Activated CD4-positive, alpha-beta T cell treated with anti-CD3 and anti-CD28 coated beads, Interleukin-2, amount 10 ng/mL, durations not matched to agents 7 days and 5 days (primary cell): ENCODE measurements around the gene ABR. TPM values are rescaled to one million over a fixed set of nuclear protein-coding genes. Genes with fewer than 3 reads are reported as not detected.
"Not testable (repeated sequence)": the region's sequence is repeated elsewhere in the genome, so short reads cannot be mapped to it uniquely, and the experiment has no call there.

Source experiments
- CTCF ChIA-PET: fragments of 350-600 bp; sonication (Branson Sonifier 250); formaldehyde crosslinking; loops from one replicate; lab custom pipeline; 2021; ENCODE audit warnings: antibody characterized with exemption; lab: Charles Lee
- POLR2A ChIA-PET: fragments of 350-600 bp; sonication (Branson Sonifier 250); formaldehyde crosslinking; loops from one replicate; lab custom pipeline; 2021; ENCODE audit warnings: antibody characterized with exemption; lab: Charles Lee
- DNase-seq: peaks from one replicate; pipeline ENCODE4 v3.0.0-alpha.2; 2020
- H3K27ac Mint-ChIP-seq: one replicate; pipeline ENCODE4 v1.8.0; 2021; ENCODE audit warnings: mild to moderate bottlenecking, moderate library complexity, mixed read lengths
- H3K27me3 Mint-ChIP-seq: one replicate; pipeline ENCODE4 v1.8.0; 2021; ENCODE audit warnings: mixed read lengths
- H3K36me3 Mint-ChIP-seq: one replicate; pipeline ENCODE4 v1.8.0; 2021; ENCODE audit warnings: low read depth, mixed read lengths
- H3K4me1 Mint-ChIP-seq: one replicate; pipeline ENCODE4 v1.8.0; 2021; ENCODE audit warnings: mixed read lengths
- H3K4me3 Mint-ChIP-seq: one replicate; pipeline ENCODE4 v1.8.0; 2021; ENCODE audit warnings: mild to moderate bottlenecking, moderate library complexity, mixed read lengths
- H3K9me3 Mint-ChIP-seq: one replicate; pipeline ENCODE4 v1.8.0; 2021; ENCODE audit warnings: mixed read lengths
- total RNA-seq, 2 experiments: library from RNA; stranded (reverse); gene quantifications; one replicate each; pipeline ENCODE4 v1.2.3, GENCODE V29; 2021

Gene ABR
- total RNA-seq, 2 experiments from 2014 or later, result 145 to 163 TPM

DNA sequence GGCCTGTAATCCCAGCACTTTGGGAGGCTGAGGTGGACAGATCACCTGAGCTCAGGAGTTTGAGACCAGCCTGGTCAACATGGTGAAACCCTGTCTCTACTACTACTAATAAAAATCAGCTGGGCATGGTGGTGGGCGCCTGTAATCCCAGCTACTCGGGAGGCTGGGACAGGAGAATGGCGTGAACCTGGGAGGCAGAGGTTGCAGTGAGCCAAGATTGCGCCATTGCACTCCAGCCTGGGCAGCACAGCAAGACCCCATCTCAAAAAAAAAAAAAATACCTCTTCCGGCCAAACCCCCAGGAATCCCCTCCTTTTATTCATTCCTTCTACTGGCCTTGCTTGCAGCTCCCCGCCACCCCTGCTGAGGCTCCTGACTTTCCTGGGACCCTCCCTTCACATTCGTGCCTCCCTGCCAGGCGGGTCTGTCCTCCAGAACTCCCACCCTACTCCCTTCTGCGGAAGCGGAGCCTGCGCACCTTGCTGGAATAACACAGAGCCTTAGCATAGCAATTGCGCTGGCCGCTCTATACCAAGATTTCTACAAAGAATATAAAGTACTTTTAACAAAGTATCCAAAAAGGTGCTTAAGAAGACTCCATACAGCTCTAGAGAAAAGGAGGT, 135.3 kb downstream of the ABR start:
- peaks cover 22% of the 10 kb centered on the region for H3K36me3 Mint-ChIP-seq
- H3K4me3 Mint-ChIP-seq, H3K27me3 Mint-ChIP-seq, DNase-seq, H3K4me1 Mint-ChIP-seq, H3K27ac Mint-ChIP-seq, POLR2A ChIA-PET, H3K9me3 Mint-ChIP-seq: not testable (repeated sequence)
- CTCF ChIA-PET, result interaction anchor here (0.5 kb wide), 1 partner anchor 360 kb away, joined by 3 read pairs; no protein-coding TSS in a partner anchor

DNA sequence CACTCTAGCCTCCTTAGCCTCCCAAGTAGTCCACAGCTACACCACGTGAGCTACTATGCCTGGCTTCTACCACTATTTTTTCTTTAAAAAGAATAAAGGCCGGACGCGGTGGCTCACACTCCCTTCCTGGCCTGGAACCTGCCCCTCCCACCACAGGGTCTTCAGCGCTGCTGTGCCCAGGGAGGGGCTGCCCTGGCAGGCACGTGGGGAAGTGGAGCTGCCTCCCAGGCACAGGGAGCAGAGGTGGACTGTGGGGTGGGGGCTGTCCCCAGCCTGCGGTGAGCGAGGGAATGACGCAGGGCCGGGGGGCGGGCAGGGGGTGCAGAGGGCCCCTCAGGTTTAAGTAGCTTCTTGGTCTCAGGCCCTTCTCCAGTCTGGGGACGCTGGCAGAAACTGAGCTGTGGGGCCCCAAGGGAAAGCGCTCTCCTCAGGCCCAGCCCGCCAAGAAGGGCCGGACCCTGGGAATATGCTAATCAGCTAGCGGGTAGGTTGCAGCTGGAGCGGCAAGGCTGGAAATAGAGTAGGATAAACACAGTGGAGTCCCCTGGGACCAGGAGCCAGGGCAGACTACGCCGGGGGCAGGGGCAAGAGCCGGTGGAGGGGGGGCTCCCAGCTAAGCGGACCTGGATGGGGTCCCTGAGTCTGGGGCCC, 136.1 kb downstream of the ABR start:
- H3K9me3 Mint-ChIP-seq, result no peaks in the 10 kb centered on the region
- DNase-seq, result no peak
- ChIA-PET CTCF (interaction anchor here (0.5 kb wide), 1 partner anchor 360 kb away, joined by 3 read pairs; no protein-coding TSS in a partner anchor), POLR2A (no interaction called here)
- no peaks in the 10 kb centered on the region for H3K27me3 Mint-ChIP-seq
- H3K36me3 Mint-ChIP-seq, result peaks cover 21% of the 10 kb centered on the region
- H3K4me1 Mint-ChIP-seq, result no peaks in the 10 kb centered on the region
- H3K4me3 Mint-ChIP-seq, result no peak overlapping the region
- no peak overlapping the region for H3K27ac Mint-ChIP-seq

DNA sequence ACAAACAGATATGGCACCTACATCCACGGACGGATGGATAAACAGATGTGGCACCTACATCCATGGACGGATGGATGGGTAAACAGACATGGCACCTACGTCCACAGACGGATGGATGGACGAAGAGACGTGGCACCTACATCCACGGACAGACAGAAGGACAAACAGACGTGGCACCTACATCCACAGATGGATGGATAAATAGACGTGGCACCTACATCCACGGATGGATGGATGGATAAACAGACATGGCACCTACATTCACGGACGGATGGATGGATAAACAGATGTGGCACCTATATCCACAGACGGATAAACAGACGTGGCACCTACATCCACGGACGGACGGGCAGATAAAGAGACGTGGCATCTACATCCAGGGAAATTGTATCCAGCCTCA, 137.3 kb downstream of the ABR start:
- H3K4me1 Mint-ChIP-seq, result no peaks in the 10 kb centered on the region
- no peaks in the 10 kb centered on the region for H3K9me3 Mint-ChIP-seq
- ChIA-PET CTCF (no interaction called here), POLR2A (no interaction called here)
- no peak overlapping the region for H3K4me3 Mint-ChIP-seq
- DNase-seq, result no peak
- no peak overlapping the region for H3K27ac Mint-ChIP-seq
- H3K27me3 Mint-ChIP-seq, result no peaks in the 10 kb centered on the region
- H3K36me3 Mint-ChIP-seq, result peaks cover 26% of the 10 kb centered on the region

DNA sequence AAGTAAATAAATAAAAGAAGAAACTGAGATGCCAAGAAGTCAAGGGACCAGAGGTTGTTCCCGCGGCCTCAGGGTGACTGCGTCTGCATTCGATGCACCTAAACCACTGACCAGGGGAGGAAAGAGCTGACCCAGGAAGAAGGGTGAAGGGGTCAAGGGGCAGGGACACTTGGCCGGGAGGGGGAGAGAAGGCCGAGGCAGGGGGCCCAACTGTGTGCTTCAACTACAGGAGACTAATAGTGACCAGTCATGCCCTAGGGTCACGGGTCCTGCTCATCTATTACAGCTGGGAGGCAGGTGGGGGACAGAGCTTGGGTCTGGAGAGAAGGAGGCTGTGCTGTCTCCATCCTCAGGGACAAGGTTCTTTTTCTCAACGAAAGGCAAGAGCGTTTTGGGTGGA, 138.0 kb downstream of the ABR start:
- POLR2A ChIA-PET, result no interaction called here
- DNase-seq, result no peak
- H3K4me1 Mint-ChIP-seq, result no peaks in the 10 kb centered on the region
- H3K36me3 Mint-ChIP-seq, result peaks cover 26% of the 10 kb centered on the region
- H3K4me3 Mint-ChIP-seq, result no peak overlapping the region
- H3K27ac Mint-ChIP-seq, result no peak overlapping the region
- H3K9me3 Mint-ChIP-seq, result no peaks in the 10 kb centered on the region
- H3K27me3 Mint-ChIP-seq, result no peaks in the 10 kb centered on the region
- CTCF ChIA-PET, result no interaction called here

DNA sequence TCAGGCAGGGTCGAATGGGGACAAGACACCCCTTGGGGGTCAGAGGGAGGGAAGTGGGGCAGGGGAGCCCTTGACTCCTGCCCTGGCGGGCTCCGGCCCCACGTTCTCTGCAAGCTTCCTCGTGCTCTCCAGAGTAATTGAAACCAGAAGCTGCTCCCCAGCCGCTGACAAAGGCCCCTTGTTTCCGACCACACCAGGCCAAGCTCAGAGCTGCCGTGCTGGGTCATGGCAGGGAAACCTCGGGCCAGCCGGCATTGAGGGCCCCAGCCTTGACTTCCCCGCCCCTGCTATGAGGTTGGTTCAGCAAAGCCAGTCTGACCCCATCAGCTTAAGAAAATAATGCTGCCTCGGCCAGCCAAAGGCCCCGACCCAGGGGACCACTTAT, 139.6 kb downstream of the ABR start:
- H3K27me3 Mint-ChIP-seq, result no peaks in the 10 kb centered on the region
- H3K9me3 Mint-ChIP-seq, result no peaks in the 10 kb centered on the region
- H3K4me3 Mint-ChIP-seq, result no peak overlapping the region
- H3K27ac Mint-ChIP-seq, result no peak overlapping the region
- peaks cover 26% of the 10 kb centered on the region for H3K36me3 Mint-ChIP-seq
- H3K4me1 Mint-ChIP-seq, result no peaks in the 10 kb centered on the region
- POLR2A ChIA-PET, result no interaction called here
- no peak for DNase-seq
- CTCF ChIA-PET, result no interaction called here

DNA sequence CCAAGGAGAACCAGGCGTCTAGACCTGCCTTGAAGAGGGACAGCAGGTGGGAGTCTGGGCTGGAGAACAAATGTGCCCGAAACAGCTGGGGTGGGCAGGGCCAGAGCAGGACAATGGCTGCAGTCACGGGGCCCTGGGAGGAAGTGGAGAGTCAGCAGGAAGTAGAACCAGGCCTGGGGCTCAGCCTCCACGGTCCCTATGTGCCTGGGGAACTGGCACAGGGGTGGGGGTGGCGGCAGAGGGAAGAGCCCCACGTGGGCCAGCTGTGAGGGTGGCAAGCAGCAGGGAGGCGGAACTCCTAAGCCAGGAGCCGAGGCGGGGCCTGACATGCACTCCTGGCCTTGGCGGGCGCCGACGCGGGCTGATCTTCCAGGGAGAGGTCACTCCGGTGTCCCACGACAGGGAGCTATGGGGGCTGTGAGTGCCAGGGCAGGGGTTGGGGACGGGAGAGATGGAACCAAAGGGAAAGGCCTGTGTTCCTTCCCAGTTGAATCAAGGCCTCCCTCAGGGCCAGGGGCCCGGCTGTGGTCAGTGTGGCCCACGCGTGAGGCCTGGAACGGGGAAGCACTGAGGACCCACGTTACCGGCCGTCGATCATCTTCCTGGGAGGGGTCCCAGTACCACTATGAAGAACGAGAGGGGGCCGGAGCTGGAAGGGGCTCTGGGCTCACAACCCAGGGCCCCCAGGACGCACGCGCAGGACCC, 140.1 kb downstream of the ABR start:
- H3K4me1 Mint-ChIP-seq, result no peaks in the 10 kb centered on the region
- no peak overlapping the region for H3K4me3 Mint-ChIP-seq
- no peak for DNase-seq
- POLR2A ChIA-PET, result no interaction called here
- H3K9me3 Mint-ChIP-seq, result no peaks in the 10 kb centered on the region
- no peaks in the 10 kb centered on the region for H3K27me3 Mint-ChIP-seq
- CTCF ChIA-PET, result no interaction called here
- H3K27ac Mint-ChIP-seq, result no peak overlapping the region
- H3K36me3 Mint-ChIP-seq, result peaks cover 21% of the 10 kb centered on the region

DNA sequence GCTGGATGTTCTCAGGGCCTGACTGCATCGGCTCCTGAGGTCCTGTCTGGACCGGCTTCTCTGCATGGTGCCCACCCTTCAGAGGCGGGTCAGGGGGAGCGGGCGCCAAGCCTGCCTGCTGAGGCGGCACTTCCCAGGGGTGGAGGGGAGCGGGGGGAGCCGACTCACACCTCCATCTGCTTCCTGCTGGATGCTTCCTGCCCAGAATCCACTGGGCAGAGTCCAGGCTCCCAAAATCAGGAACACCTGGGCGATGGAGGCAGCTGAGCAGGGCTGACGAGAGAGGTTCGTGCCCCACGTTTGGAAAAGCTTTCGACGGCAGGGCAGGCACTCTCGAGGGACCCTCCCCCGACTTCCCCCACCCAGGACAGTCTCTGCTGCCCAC, 140.7 kb downstream of the ABR start:
- H3K27me3 Mint-ChIP-seq, result no peaks in the 10 kb centered on the region
- POLR2A ChIA-PET, result no interaction called here
- peaks cover 20% of the 10 kb centered on the region for H3K36me3 Mint-ChIP-seq
- no peak for DNase-seq
- CTCF ChIA-PET, result no interaction called here
- H3K4me3 Mint-ChIP-seq, result no peak overlapping the region
- H3K4me1 Mint-ChIP-seq, result no peaks in the 10 kb centered on the region
- H3K27ac Mint-ChIP-seq, result no peak overlapping the region
- H3K9me3 Mint-ChIP-seq, result no peaks in the 10 kb centered on the region

DNA sequence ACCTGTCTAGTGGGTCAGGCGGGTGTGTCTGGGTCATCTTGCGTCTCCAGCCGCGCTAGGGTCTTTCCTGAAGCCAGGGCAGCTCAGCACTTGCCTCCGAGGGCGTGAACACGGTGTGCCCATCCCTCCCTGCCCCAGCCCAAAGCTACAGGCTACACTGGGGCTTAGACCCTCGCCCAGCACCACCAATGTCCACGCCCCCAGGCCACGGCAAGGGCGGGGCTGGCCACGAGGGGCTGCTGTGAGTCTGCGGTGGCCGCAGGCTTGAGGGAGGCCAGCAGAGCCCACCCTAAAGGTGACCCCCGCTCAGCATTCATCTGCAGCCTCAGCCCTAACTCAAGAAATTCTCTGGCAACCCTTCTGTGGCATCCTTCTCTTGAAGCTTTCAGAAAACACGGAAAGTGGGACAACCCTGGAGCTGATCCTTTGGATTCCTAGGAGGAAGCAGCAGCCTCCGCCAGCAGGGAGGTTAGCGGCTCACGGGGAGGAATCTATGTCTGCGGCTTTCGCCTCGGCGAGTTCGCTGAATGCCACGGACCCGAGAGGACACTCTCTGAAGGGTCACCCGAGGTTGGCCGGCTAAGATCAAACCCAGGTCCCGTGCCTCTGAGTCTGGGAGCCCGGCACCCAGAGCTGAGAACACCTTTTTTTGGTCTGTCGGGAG, 141.2 kb downstream of the ABR start:
- CTCF ChIA-PET, result no interaction called here
- Mint-ChIP-seq H3K9me3 (no peaks in the 10 kb centered on the region), H3K4me3 (no peak overlapping the region), H3K27me3 (no peaks in the 10 kb centered on the region), H3K27ac (no peak overlapping the region), H3K4me1 (no peaks in the 10 kb centered on the region), H3K36me3 (peaks cover 21% of the 10 kb centered on the region)
- POLR2A ChIA-PET, result no interaction called here
- DNase-seq, result no peak

DNA sequence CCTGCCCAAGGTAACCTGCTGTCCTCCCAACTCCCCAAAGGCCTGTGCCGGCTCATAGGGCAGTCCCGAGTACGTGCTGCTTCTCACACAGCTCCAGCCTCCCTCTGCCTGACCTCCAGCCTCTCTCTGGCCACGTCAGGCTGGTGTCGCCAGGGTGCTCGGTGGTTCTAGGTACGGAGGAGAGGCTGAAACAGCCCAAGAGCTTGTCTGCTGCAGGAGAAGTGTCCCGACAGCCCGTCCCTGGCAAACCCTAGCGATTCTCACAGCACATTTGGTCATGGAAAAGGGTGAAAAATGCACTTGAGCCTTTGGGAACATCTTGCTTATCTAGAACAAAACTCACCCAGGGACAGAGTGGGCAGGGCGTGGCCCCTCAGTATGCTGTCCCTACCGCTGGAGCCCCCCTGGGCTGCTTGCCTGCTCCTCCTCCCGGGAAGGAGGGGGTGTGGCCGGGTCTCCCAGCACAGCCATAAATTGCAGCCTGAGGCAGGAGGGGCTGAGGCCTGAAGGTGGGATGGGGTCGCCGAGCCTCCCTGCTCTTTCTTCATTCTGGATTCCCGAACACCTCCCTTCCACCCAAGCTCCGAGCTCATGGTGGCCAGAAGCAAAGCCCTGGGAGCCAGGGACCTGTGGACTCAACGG, 142.4 kb downstream of the ABR start:
- POLR2A ChIA-PET, result no interaction called here
- no peak for DNase-seq
- Mint-ChIP-seq H3K4me3 (no peak overlapping the region), H3K27ac (no peak overlapping the region), H3K27me3 (no peaks in the 10 kb centered on the region), H3K4me1 (no peaks in the 10 kb centered on the region), H3K36me3 (peaks cover 15% of the 10 kb centered on the region), H3K9me3 (no peaks in the 10 kb centered on the region)
- CTCF ChIA-PET, result interaction anchor here (1.0 kb wide), 1 partner anchor 8 kb away, joined by 3 read pairs; no protein-coding TSS in a partner anchor

DNA sequence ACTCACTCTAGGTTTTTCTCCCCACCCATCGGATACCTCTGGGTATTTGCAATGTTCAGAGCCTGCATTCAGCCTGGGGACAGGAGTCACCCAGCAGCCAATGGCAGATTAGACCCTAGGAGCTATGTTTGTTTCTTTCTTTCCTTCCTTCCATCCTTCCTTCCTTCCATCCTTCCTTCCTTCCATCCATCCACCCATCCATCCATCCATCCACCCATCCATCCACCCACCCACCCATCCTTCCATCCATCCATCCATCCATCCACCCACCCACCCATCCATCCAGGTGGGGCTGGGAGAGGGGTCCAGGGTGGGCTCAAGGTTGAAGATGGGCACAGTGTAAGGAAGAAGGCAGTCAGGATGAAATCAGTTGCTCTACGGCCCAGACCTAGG, 142.9 kb downstream of the ABR start:
- no peak for DNase-seq
- H3K4me1 Mint-ChIP-seq, result no peaks in the 10 kb centered on the region
- CTCF ChIA-PET, result interaction anchor here (0.6 to 1.0 kb wide), 2 partner anchors 9 to 48 kb away, joined by 3 to 4 read pairs; no protein-coding TSS in a partner anchor

DNA sequence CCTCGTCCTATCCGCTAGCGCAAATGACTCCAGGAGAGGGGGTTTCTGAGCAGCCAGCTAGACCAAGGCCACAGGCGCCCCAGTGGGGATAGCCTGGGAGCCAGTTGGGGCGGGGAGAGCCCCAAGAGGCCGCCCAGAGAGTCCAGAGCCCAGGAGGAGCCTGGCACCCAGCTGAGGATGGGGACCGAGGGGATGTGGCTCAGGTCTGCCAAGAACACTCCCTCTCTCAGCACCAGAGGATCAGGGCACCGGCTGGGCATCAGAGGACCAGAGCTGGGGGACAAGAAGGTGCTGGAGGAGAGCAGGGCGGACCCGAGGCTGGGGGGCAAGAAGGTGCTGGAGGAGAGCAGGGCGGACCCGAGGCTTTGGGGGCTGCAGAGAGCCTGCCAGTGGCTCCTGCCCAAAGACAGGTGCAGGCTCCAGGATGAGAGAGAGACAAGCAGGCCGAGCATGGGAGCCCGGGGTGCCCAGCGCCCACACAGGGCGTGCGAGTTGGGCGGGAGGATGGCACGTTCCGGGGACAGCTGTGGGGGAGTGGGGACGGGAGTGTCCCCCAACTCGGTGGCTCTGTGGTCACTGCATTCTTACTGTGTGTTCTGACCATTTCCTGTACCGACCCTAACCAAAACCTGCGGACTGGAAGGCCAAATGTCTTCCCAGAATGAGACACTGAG, 143.5 kb downstream of the ABR start:
- H3K4me1 Mint-ChIP-seq, result no peaks in the 10 kb centered on the region
- H3K27ac Mint-ChIP-seq, result peak overlapping the region; percentile 36
- DNase-seq, result no peak
- H3K27me3 Mint-ChIP-seq, result no peaks in the 10 kb centered on the region
- ChIA-PET POLR2A (no interaction called here), CTCF (interaction anchor here (0.6 kb wide), 1 partner anchor 49 kb away, joined by 4 read pairs; no protein-coding TSS in a partner anchor)
- H3K9me3 Mint-ChIP-seq, result no peaks in the 10 kb centered on the region
- H3K4me3 Mint-ChIP-seq, result no peak overlapping the region
- H3K36me3 Mint-ChIP-seq, result peaks cover 7% of the 10 kb centered on the region

More for the DNA sequence above, 142.9 kb downstream of the ABR start:
- Mint-ChIP-seq H3K36me3 (peaks cover 9% of the 10 kb centered on the region), H3K9me3 (no peaks in the 10 kb centered on the region), H3K4me3 (no peak overlapping the region), H3K27me3 (no peaks in the 10 kb centered on the region), H3K27ac (peak overlapping the region; percentile 36)
- POLR2A ChIA-PET, result no interaction called here

DNA sequence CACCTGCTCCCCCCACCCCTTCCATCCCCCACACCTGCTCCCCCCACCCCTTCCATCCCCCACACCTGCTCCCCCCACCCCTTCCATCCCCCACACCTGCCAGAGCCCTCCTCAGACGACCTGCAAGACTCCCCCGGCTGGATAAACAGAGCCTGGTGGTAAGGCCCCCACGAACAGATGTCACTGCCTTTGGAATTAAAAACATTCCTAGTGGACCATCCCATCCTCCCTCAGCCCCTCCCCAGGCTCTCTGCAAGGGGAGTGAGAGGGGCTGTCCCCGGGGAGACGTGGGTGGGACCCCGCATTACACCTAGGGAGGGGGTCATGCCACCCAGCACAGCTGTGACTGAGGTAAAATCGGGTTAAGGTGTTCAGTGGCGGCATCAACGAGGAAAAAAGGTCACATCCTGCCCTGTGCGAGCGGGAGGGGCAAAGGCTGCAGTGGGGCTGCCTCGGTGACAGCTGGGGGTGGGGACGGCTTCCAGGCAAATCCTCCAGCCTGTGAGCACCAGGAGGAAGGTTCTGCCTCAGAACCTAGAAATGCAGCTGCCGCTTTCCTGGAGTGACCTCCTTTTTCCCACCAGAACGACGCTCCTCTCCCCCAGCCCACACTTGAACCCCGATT, 144.1 kb downstream of the ABR start:
- no peaks in the 10 kb centered on the region for H3K27me3 Mint-ChIP-seq
- peaks cover 7% of the 10 kb centered on the region for H3K36me3 Mint-ChIP-seq
- ChIA-PET CTCF (no interaction called here), POLR2A (no interaction called here)
- H3K4me1 Mint-ChIP-seq, result no peaks in the 10 kb centered on the region
- no peaks in the 10 kb centered on the region for H3K9me3 Mint-ChIP-seq
- H3K27ac Mint-ChIP-seq, result no peak overlapping the region
- no peak overlapping the region for H3K4me3 Mint-ChIP-seq
- DNase-seq, result no peak
